HCT116 (cell line): Measurements from ENCODE around the gene GTF2H4. TPM values are rescaled to one million over a fixed set of nuclear protein-coding genes. Genes with fewer than 3 reads are reported as not detected.
"Not testable (repeated sequence)": the region's sequence is repeated elsewhere in the genome, so short reads cannot be mapped to it uniquely, and the experiment has no call there.

Experiments used
- ATAC-seq: fragments of 200-7000 bp; cut with Tn5 transposase; 2 replicates; pipeline ENCODE4 v1.9.1; 2020; ENCODE audit warnings: mild to moderate bottlenecking, moderate library complexity
- BruUV-seq: library from RNA; stranded (reverse); fragments of 400-500 nt; replicated peaks from 2 replicates; lab custom pipeline; 2021; lab: Mats Ljungman, UMichigan
- CTCF ChIA-PET: fragments of 300-600 bp; sonication (Branson Sonifier 250); formaldehyde crosslinking; loops from one replicate; lab custom pipeline; 2021; ENCODE audit warnings: antibody characterized with exemption; lab: Charles Lee
- POLR2A ChIA-PET: fragments of 300-600, 350-600 bp; sonication (Branson Sonifier 250); formaldehyde crosslinking; loops from one replicate; lab custom pipeline; 2021; ENCODE audit warnings: antibody characterized with exemption; lab: Charles Lee
- RAD21 ChIA-PET, 2 experiments: fragments of 300-600 bp; sonication (Branson Sonifier 250); formaldehyde crosslinking; loops; one replicate each; lab custom pipeline; 2023; ENCODE audit warnings: low total read pairs in 2 of 2; ENCODE audit not compliant: uncharacterized antibody in 2 of 2, unreplicated experiment in 2 of 2, low non-redundant PET in 1 of 2; lab: Charles Lee
- DNase-seq: peaks from one replicate; pipeline ENCODE4 v3.0.0-alpha.2; 2010; ENCODE audit warnings: low read depth, low spot score
- H2AFZ ChIP-seq: fragments of 200-600 bp; shearing (Covaris generic), sonication (generic); 2 replicates; pipeline ENCODE4 v1.6.1; 2017; ENCODE audit warnings: low read depth, mixed run types, mixed read lengths, antibody characterized with exemption, low read length; ENCODE audit not compliant: poor library complexity, severe bottlenecking
- H3K27ac ChIP-seq: 2 replicates; pipeline ENCODE4 v1.5.1; 2012; ENCODE audit warnings: low read depth, low read length
- H3K27me3 ChIP-seq: fragments of 200-600 bp; sonication (generic); 2 replicates; pipeline ENCODE4 v1.6.1; 2016; ENCODE audit warnings: mixed run types, low read length, mixed read lengths; ENCODE audit not compliant: insufficient read depth
- H3K36me3 ChIP-seq, 2 experiments: fragments of 200-500 bp in 1 of 2; fragments of 200-600 bp in 1 of 2; sonication (Bioruptor generic) in 1 of 2; sonication (generic) in 1 of 2; 2 replicates each; pipeline versions ENCODE4 v1.5.1 to v1.6.1; 2014 to 2016; ENCODE audit warnings: low read length in 2 of 2, inconsistent platforms in 1 of 2, mixed read lengths in 1 of 2, mixed run types in 1 of 2; ENCODE audit not compliant: insufficient read depth in 2 of 2, control insufficient read depth in 1 of 2
- H3K4me1 ChIP-seq, 2 experiments: fragments of 200-600 bp in 1 of 2; sonication (generic) in 1 of 2; 2 replicates each; pipeline versions ENCODE4 v1.5.1 to v1.6.1; 2012 to 2017; ENCODE audit warnings: low read length in 2 of 2, inconsistent platforms in 1 of 2, mild to moderate bottlenecking in 1 of 2, mixed read lengths in 1 of 2, mixed run types in 1 of 2, moderate library complexity in 1 of 2; ENCODE audit not compliant: insufficient read depth in 2 of 2, control insufficient read depth in 1 of 2
- H3K4me2 ChIP-seq: fragments of 200-600 bp; sonication (generic); 2 replicates; pipeline ENCODE4 v1.6.1; 2017; ENCODE audit warnings: mixed run types, low read length, mixed read lengths
- H3K4me3 ChIP-seq, 2 experiments: fragments of 200-600 bp in 1 of 2; sonication (generic) in 1 of 2; replicated peaks in 1 of 2; 2 replicates each; pipeline ENCODE4 v1.5.1; 2011 to 2016; ENCODE audit warnings: low read length in 2 of 2, control low read depth in 1 of 2, low read depth in 1 of 2, mild to moderate bottlenecking in 1 of 2, mixed read lengths in 1 of 2, mixed run types in 1 of 2
- H3K79me2 ChIP-seq: fragments of 200-600 bp; sonication (generic); 2 replicates; pipeline ENCODE4 v1.6.1; 2017; ENCODE audit warnings: mild to moderate bottlenecking, mixed run types, low read length, moderate library complexity, mixed read lengths; ENCODE audit not compliant: insufficient read depth
- H3K9ac ChIP-seq: fragments of 200-600 bp; sonication (generic); 2 replicates; pipeline ENCODE4 v1.6.1; 2016; ENCODE audit warnings: low read length, mixed read lengths
- H3K9me2 ChIP-seq: fragments of 200-600 bp; sonication (generic), shearing (Covaris generic); 2 replicates; pipeline ENCODE4 v1.6.1; 2017; ENCODE audit warnings: mixed run types, mild to moderate bottlenecking, moderate library complexity; ENCODE audit not compliant: insufficient read depth
- H3K9me3 ChIP-seq, 2 experiments: fragments of 200-500 bp in 1 of 2; fragments of 200-600 bp in 1 of 2; sonication (Bioruptor generic) in 1 of 2; sonication (generic) in 1 of 2; 2 replicates each; pipeline ENCODE4 v1.6.1; 2014 to 2017; ENCODE audit warnings: low read length in 2 of 2, mixed read lengths in 2 of 2, inconsistent platforms in 1 of 2, low read depth in 1 of 2, mild to moderate bottlenecking in 1 of 2, mixed run types in 1 of 2, moderate library complexity in 1 of 2; ENCODE audit not compliant: control insufficient read depth in 1 of 2, insufficient read depth in 1 of 2
- H4K20me1 ChIP-seq: fragments of 200-600 bp; sonication (generic), shearing (Covaris generic); 2 replicates; pipeline ENCODE4 v1.6.1; 2017; ENCODE audit warnings: mixed run types, mild to moderate bottlenecking, moderate library complexity; ENCODE audit not compliant: insufficient read depth
- CBX3 ChIP-seq: IDR thresholded peaks from 2 replicates; pipeline ENCODE4 v1.6.1; 2012; ENCODE audit warnings: low read depth
- CEBPB ChIP-seq: IDR thresholded peaks from 2 replicates; pipeline ENCODE4 v1.6.1; 2012; ENCODE audit warnings: low read depth
- CTCF ChIP-seq, 3 experiments: fragments of 200-600 bp in 1 of 3; sonication (generic) in 1 of 3; IDR thresholded peaks in 2 of 3; conservative IDR thresholded peaks in 1 of 3; 2 replicates each; pipeline ENCODE4 v1.5.1; 2012 to 2017; ENCODE audit warnings: low read depth in 2 of 3, low read length in 2 of 3, antibody characterized with exemption in 1 of 3, borderline replicate concordance in 1 of 3, control low read depth in 1 of 3, mild to moderate bottlenecking in 1 of 3, mixed read lengths in 1 of 3, mixed run types in 1 of 3, moderate library complexity in 1 of 3; ENCODE audit not compliant: insufficient read depth in 1 of 3
- RAD21 ChIP-seq: IDR thresholded peaks from 2 replicates; pipeline ENCODE4 v1.6.1; 2012; ENCODE audit warnings: low read depth, mild to moderate bottlenecking
- TCF7L2 ChIP-seq: IDR thresholded peaks from 2 replicates; pipeline ENCODE4 v1.7.0; 2011; ENCODE audit warnings: borderline replicate concordance, inconsistent platforms; ENCODE audit not compliant: insufficient read depth, insufficient read length; ENCODE audit errors: extremely low read depth
- YY1 ChIP-seq: IDR thresholded peaks from 2 replicates; pipeline ENCODE4 v1.6.1; 2011; ENCODE audit warnings: low read length, low read depth, moderate library complexity, mild to moderate bottlenecking; ENCODE audit not compliant: insufficient replicate concordance; ENCODE audit errors: extremely low read depth
- ZNF274 ChIP-seq: fragments of 200-500 bp; sonication (Bioruptor generic); IDR thresholded peaks from 2 replicates; pipeline ENCODE4 v1.6.1; 2014; ENCODE audit warnings: mild to moderate bottlenecking, low read depth, low read length, inconsistent platforms
- intact Hi-C: fragments of 100-400 bp; cut with micrococcal nuclease; formaldehyde crosslinking; loops from 2 replicates; pipeline ENCODE4 v1.10.0; 2022
- total RNA-seq: library from RNA; stranded (reverse); gene quantifications from one replicate; pipeline ENCODE4 v1.2.1, GENCODE V29; 2021; ENCODE audit not compliant: unreplicated experiment

GTF2H4 gene
- total RNA-seq, 1 experiment from 2014 or later: 59.7 TPM

GRCh38 chr6:30910473-30910872, 2.5 kb downstream of the GTF2H4 start:
- H3K9me3 ChIP-seq, POLR2A ChIA-PET, intact Hi-C loops, H2AFZ ChIP-seq, BruUV-seq, H3K9ac ChIP-seq, DNase-seq, H3K27ac ChIP-seq, H3K4me3 ChIP-seq, CTCF ChIA-PET, ATAC-seq, H3K9me2 ChIP-seq, H3K27me3 ChIP-seq, H3K4me2 ChIP-seq, H4K20me1 ChIP-seq: not testable (repeated sequence)
- RAD21 ChIA-PET: interaction anchor here in 1 of 2 experiments (0.6 kb wide), 1 partner anchor 28 kb away, joined by 4 read pairs; no protein-coding TSS in a partner anchor
- peaks cover 15% of the 10 kb centered on the region for H3K79me2 ChIP-seq
- peaks cover 15 to 36% of the 10 kb centered on the region in 2 experiments; a peak in 3 of 4 replicates for H3K36me3 ChIP-seq
- peaks cover 17 to 39% of the 10 kb centered on the region in 2 experiments; a peak in 3 of 4 replicates for H3K4me1 ChIP-seq

- ChIA-PET POLR2A (interaction anchor here (0.6 to 2.0 kb wide), 3 partner anchors 27 to 98 kb away, joined by 4 to 8 read pairs (median 4); no protein-coding TSS in a partner anchor), CTCF (interaction anchor here (1.4 to 5.0 kb wide), 7 partner anchors 30 to 182 kb away, joined by 3 to 66 read pairs (median 9); no protein-coding TSS in a partner anchor), RAD21 (interaction anchor here in 1 of 2 experiments (1.1 kb wide), 1 partner anchor 84 kb away, joined by 5 read pairs; no protein-coding TSS in a partner anchor)
- no peaks in the 10 kb centered on the region for H3K27me3 ChIP-seq
- H2AFZ ChIP-seq: no peak overlapping the region
- H3K79me2 ChIP-seq: peaks cover 15% of the 10 kb centered on the region
- no peaks in the 10 kb centered on the region for H3K9me3 ChIP-seq
- no peak overlapping the region for H3K4me3 ChIP-seq
- no peaks in the 10 kb centered on the region for H4K20me1 ChIP-seq
- H3K4me2 ChIP-seq: peak overlapping the region; percentile 87; the same call in 1 of the 2 replicates
- no peaks in the 10 kb centered on the region for H3K9me2 ChIP-seq
- intact Hi-C loops: no loop called here
- no peak for TF ChIP-seq CTCF (IDR thresholded peaks at IDR 0.05 in 2 of 3, conservative IDR thresholded peaks at IDR 0.05 in 1 of 3; ENCODE audit: borderline replicate concordance in 1 of 3, insufficient read depth in 1 of 3, low read depth in 2 of 3, low read length in 2 of 3)
- TF ChIP-seq YY1: no peak
- TF ChIP-seq CBX3: no peak
- no peak for TF ChIP-seq CEBPB
- TF ChIP-seq TCF7L2: no peak
- no peak for TF ChIP-seq ZNF274
- TF ChIP-seq RAD21: no peak
- DNase-seq (no peak), ATAC-seq (no peak)
- H3K36me3 ChIP-seq: peaks cover 18 to 36% of the 10 kb centered on the region in 2 experiments; a peak in 3 of 4 replicates
- H3K27ac ChIP-seq: no peak overlapping the region; the same call in 1 of the 2 replicates
- no TSS peak for BruUV-seq
- H3K4me1 ChIP-seq: peaks cover 14 to 33% of the 10 kb centered on the region in 2 experiments; a peak in 3 of 4 replicates
- H3K9ac ChIP-seq: no peak overlapping the region; the same call in 1 of the 2 replicates
These were observed 4.9 kb downstream of the GTF2H4 start for GRCh38 chr6:30912746-30913520.
